Measurements from ENCODE around the gene PLEKHG3. TPM values are rescaled to one million over a fixed set of nuclear protein-coding genes. Genes with fewer than 3 reads are reported as not detected.

Gene PLEKHG3
- total RNA-seq, 1 donor from 2014 or later: 12.6 TPM

GRCh38 chr14:64772397-64772950 lies 68.2 kb downstream of the PLEKHG3 start:
- Mint-ChIP-seq H3K36me3 (no peaks in the 10 kb centered on the region), H3K9me3 (peaks cover 16% of the 10 kb centered on the region), H3K27ac (no peak overlapping the region), H3K4me3 (no peak overlapping the region), H3K4me1 (no peaks in the 10 kb centered on the region), H3K27me3 (ENCODE audit: insufficient read depth, low read depth) (peaks cover 2% of the 10 kb centered on the region)
- no peak overlapping the region for H2AFZ ChIP-seq (replicated peaks)
- no peaks in the 10 kb centered on the region for H3K4me1 ChIP-seq
- H3K79me2 ChIP-seq (ENCODE audit: low read depth): no peaks in the 10 kb centered on the region
- no peaks in the 10 kb centered on the region for H3F3A ChIP-seq (ENCODE audit: low read depth)
- H3K4me2 ChIP-seq: no peak overlapping the region
- TF ChIP-seq EZH2 (IDR thresholded peaks at IDR 0.05) (no peak), EZH2phosphoT487 (IDR thresholded peaks at IDR 0.05) (no peak), CTCF (IDR thresholded peaks at IDR 0.05) (peak; percentile 10)
- no peak for DNase-seq (ENCODE audit: low spot score)
- H3K36me3 ChIP-seq: no peaks in the 10 kb centered on the region
- no peaks in the 10 kb centered on the region for H4K20me1 ChIP-seq (ENCODE audit: low read depth)
- H3K27me3 ChIP-seq: no peaks in the 10 kb centered on the region
- no peak overlapping the region for H3K27ac ChIP-seq
- no peaks in the 10 kb centered on the region for H3K9me3 ChIP-seq (ENCODE audit: low read depth)
- no peak overlapping the region for H3K4me3 ChIP-seq
- H3K9ac ChIP-seq: no peak overlapping the region

GRCh38 chr14:64773046-64773445 lies 68.8 kb downstream of the PLEKHG3 start:
- H3K4me1 ChIP-seq: no peaks in the 10 kb centered on the region
- H4K20me1 ChIP-seq (ENCODE audit: low read depth): no peaks in the 10 kb centered on the region
- H3K9me3 ChIP-seq (ENCODE audit: low read depth): no peaks in the 10 kb centered on the region
- H2AFZ ChIP-seq (replicated peaks): no peak overlapping the region
- H3K27ac ChIP-seq: no peak overlapping the region
- no peaks in the 10 kb centered on the region for H3K27me3 ChIP-seq
- H3K4me2 ChIP-seq: no peak overlapping the region
- no peak overlapping the region for H3K27ac Mint-ChIP-seq
- DNase-seq (ENCODE audit: low spot score): no peak
- no peaks in the 10 kb centered on the region for H3K36me3 Mint-ChIP-seq
- TF ChIP-seq EZH2 (IDR thresholded peaks at IDR 0.05) (no peak), EZH2phosphoT487 (IDR thresholded peaks at IDR 0.05) (no peak), CTCF (IDR thresholded peaks at IDR 0.05) (no peak)
- H3K27me3 Mint-ChIP-seq (ENCODE audit: insufficient read depth, low read depth): peaks cover 2% of the 10 kb centered on the region
- H3K4me3 Mint-ChIP-seq: no peak overlapping the region
- H3K9ac ChIP-seq: no peak overlapping the region
- H3K36me3 ChIP-seq: no peaks in the 10 kb centered on the region
- no peak overlapping the region for H3K4me3 ChIP-seq
- no peaks in the 10 kb centered on the region for H3K4me1 Mint-ChIP-seq
- H3F3A ChIP-seq (ENCODE audit: low read depth): no peaks in the 10 kb centered on the region
- peaks cover 16% of the 10 kb centered on the region for H3K9me3 Mint-ChIP-seq
- no peaks in the 10 kb centered on the region for H3K79me2 ChIP-seq (ENCODE audit: low read depth)

GRCh38 chr14:64773577-64773976 lies 69.4 kb downstream of the PLEKHG3 start:
- H3K4me1 ChIP-seq: no peaks in the 10 kb centered on the region
- H3K9me3 ChIP-seq (ENCODE audit: low read depth): no peaks in the 10 kb centered on the region
- H4K20me1 ChIP-seq (ENCODE audit: low read depth): no peaks in the 10 kb centered on the region
- H3F3A ChIP-seq (ENCODE audit: low read depth): no peaks in the 10 kb centered on the region
- H3K27me3 Mint-ChIP-seq (ENCODE audit: insufficient read depth, low read depth): peaks cover 2% of the 10 kb centered on the region
- no peak overlapping the region for H3K9ac ChIP-seq
- TF ChIP-seq CTCF (IDR thresholded peaks at IDR 0.05): no peak
- TF ChIP-seq EZH2phosphoT487 (IDR thresholded peaks at IDR 0.05): no peak
- TF ChIP-seq EZH2 (IDR thresholded peaks at IDR 0.05): no peak
- no peaks in the 10 kb centered on the region for H3K36me3 Mint-ChIP-seq
- no peak overlapping the region for H3K27ac ChIP-seq
- no peaks in the 10 kb centered on the region for H3K36me3 ChIP-seq
- no peak overlapping the region for H3K27ac Mint-ChIP-seq
- no peak overlapping the region for H2AFZ ChIP-seq (replicated peaks)
- H3K4me2 ChIP-seq: no peak overlapping the region
- H3K4me3 Mint-ChIP-seq: no peak overlapping the region
- no peak overlapping the region for H3K4me3 ChIP-seq
- no peak for DNase-seq (ENCODE audit: low spot score)
- no peaks in the 10 kb centered on the region for H3K27me3 ChIP-seq
- no peaks in the 10 kb centered on the region for H3K4me1 Mint-ChIP-seq
- no peaks in the 10 kb centered on the region for H3K79me2 ChIP-seq (ENCODE audit: low read depth)
- peaks cover 16% of the 10 kb centered on the region for H3K9me3 Mint-ChIP-seq

Data from neural progenitor cell (in vitro differentiated cells).